Naive thymus-derived CD4-positive, alpha-beta T cell (primary cell): Measurements from ENCODE around the gene FMNL2. TPM values are rescaled to one million over a fixed set of nuclear protein-coding genes. Genes with fewer than 3 reads are reported as not detected.
"Not testable (repeated sequence)": the region's sequence is repeated elsewhere in the genome, so short reads cannot be mapped to it uniquely, and the experiment has no call there.

ENCODE experiments used
- ATAC-seq: fragments of 150-1000 bp; cut with Tn5 transposase; 2 replicates; pipeline ENCODE4 v1.10.0; 2021; ENCODE audit warnings: mild to moderate bottlenecking, moderate library complexity
- CTCF ChIA-PET: fragments of 350-600 bp; sonication (Branson Sonifier 250); formaldehyde crosslinking; loops from one replicate; lab custom pipeline; 2021; ENCODE audit warnings: antibody characterized with exemption; lab: Charles Lee
- POLR2A ChIA-PET: fragments of 350-600 bp; sonication (Branson Sonifier 250); formaldehyde crosslinking; loops from one replicate; lab custom pipeline; 2021; ENCODE audit warnings: antibody characterized with exemption, inconsistent platforms; lab: Charles Lee
- DNase-seq, 9 donors: peaks; one replicate each; pipeline versions ENCODE4 v3.0.0 to v3.0.0-alpha.2; 2020 to 2022; ENCODE audit warnings: mixed read lengths in 1 of 9
- H3K27ac ChIP-seq: one replicate; pipeline ENCODE4 v1.7.0; 2013; ENCODE audit warnings: mild to moderate bottlenecking, low read depth, low read length, moderate library complexity
- H3K27me3 ChIP-seq, 2 donors: one replicate each; pipeline ENCODE4 v1.7.0; 2013; ENCODE audit warnings: low read length in 2 of 2, mild to moderate bottlenecking in 2 of 2, moderate library complexity in 2 of 2; ENCODE audit not compliant: control insufficient read depth in 2 of 2, insufficient read depth in 2 of 2
- H3K36me3 ChIP-seq, 3 experiments: 1 replicate in 2 of 3; 2 replicates in 1 of 3; pipeline ENCODE4 v1.7.0; 2013; ENCODE audit warnings: low read length in 3 of 3, mild to moderate bottlenecking in 3 of 3, moderate library complexity in 1 of 3; ENCODE audit not compliant: insufficient read depth in 3 of 3, control insufficient read depth in 2 of 3
- H3K4me1 ChIP-seq, 2 donors: one replicate each; pipeline ENCODE4 v1.7.0; 2013; ENCODE audit warnings: low read length in 2 of 2, mild to moderate bottlenecking in 2 of 2, moderate library complexity in 1 of 2; ENCODE audit not compliant: control insufficient read depth in 2 of 2, insufficient read depth in 2 of 2
- H3K4me3 ChIP-seq: 2 replicates; pipeline ENCODE4 v1.7.0; 2013; ENCODE audit warnings: mild to moderate bottlenecking, low read length
- H3K9me3 ChIP-seq, 3 experiments: 1 replicate in 2 of 3; 2 replicates in 1 of 3; pipeline ENCODE4 v1.7.0; 2013; ENCODE audit warnings: low read length in 3 of 3; ENCODE audit not compliant: control insufficient read depth in 2 of 3
- H3K27ac Mint-ChIP-seq, 9 donors: one replicate each; pipeline ENCODE4 v1.8.0; 2020 to 2022; ENCODE audit warnings: mixed read lengths in 9 of 9, mild to moderate bottlenecking in 8 of 9, moderate library complexity in 5 of 9, inconsistent platforms in 2 of 9
- H3K27me3 Mint-ChIP-seq, 5 donors: one replicate each; pipeline ENCODE4 v1.8.0; 2021 to 2022; ENCODE audit warnings: mixed read lengths in 5 of 5, mild to moderate bottlenecking in 1 of 5
- H3K36me3 Mint-ChIP-seq, 5 donors: one replicate each; pipeline ENCODE4 v1.8.0; 2020 to 2022; ENCODE audit warnings: mixed read lengths in 5 of 5, mild to moderate bottlenecking in 3 of 5, inconsistent platforms in 1 of 5
- H3K4me1 Mint-ChIP-seq, 7 donors: one replicate each; pipeline ENCODE4 v1.8.0; 2020 to 2022; ENCODE audit warnings: mixed read lengths in 7 of 7, mild to moderate bottlenecking in 3 of 7, inconsistent platforms in 1 of 7
- H3K4me3 Mint-ChIP-seq, 10 donors: one replicate each; pipeline ENCODE4 v1.8.0; 2020 to 2022; ENCODE audit warnings: mild to moderate bottlenecking in 10 of 10, mixed read lengths in 10 of 10, moderate library complexity in 6 of 10, inconsistent platforms in 2 of 10
- H3K9me3 Mint-ChIP-seq, 11 donors: one replicate each; pipeline ENCODE4 v1.8.0; 2020 to 2022; ENCODE audit warnings: mixed read lengths in 11 of 11, mild to moderate bottlenecking in 4 of 11, inconsistent platforms in 1 of 11, moderate library complexity in 1 of 11
- intact Hi-C, 2 donors: fragments of 100-400 bp; cut with micrococcal nuclease; formaldehyde crosslinking; loops; one replicate each; pipeline ENCODE4 v1.15.1; 2023
- polyA plus RNA-seq, 2 donors: library from polyadenylated mRNA; unstranded; fragments of 300-500 nt; fragmentation: Illumina TruSeq; gene quantifications; one replicate each; pipeline ENCODE4 v1.2.3, GENCODE V29; 2021
- total RNA-seq, 6 experiments: library from RNA in 5 of 6; stranded (reverse) in 5 of 6; gene quantifications; 1 replicate in 5 of 6; 2 replicates in 1 of 6; pipeline ENCODE4 v1.2.3 and lab custom pipeline; 2021 to 2026

FMNL2 gene
- total and polyA plus RNA-seq, 7 experiments from 2014 or later: 0.16 to 2.7 (median 1.2) TPM

GRCh38 chr2:152470861-152471854 lies 136.2 kb downstream of the FMNL2 start:
- Mint-ChIP-seq H3K27me3 (peaks cover 0 to 11% (median 3%) of the 10 kb centered on the region in 5 donors), H3K27ac (no peak overlapping the region), H3K4me3 (no peak overlapping the region), H3K36me3 (no peaks in the 10 kb centered on the region), H3K4me1 (peaks cover 0 to 8% (median 6%) of the 10 kb centered on the region in 7 donors), H3K9me3 (no peaks in the 10 kb centered on the region)
- Histone ChIP-seq H3K36me3 (no peaks in the 10 kb centered on the region), H3K4me3 (no peak overlapping the region), H3K9me3 (no peaks in the 10 kb centered on the region), H3K27ac (no peak overlapping the region), H3K4me1 (no peaks in the 10 kb centered on the region), H3K27me3 (no peaks in the 10 kb centered on the region)
- ATAC-seq (no peak), DNase-seq (no peak)
- ChIA-PET POLR2A (no interaction called here), CTCF (no interaction called here)
- intact Hi-C loops: no loop called here

- intact Hi-C loops: no loop called here
- no peaks in the 10 kb centered on the region for H3K9me3 ChIP-seq
- CTCF ChIA-PET: no interaction called here
- no peaks in the 10 kb centered on the region for H3K27me3 ChIP-seq
- H3K4me3 Mint-ChIP-seq: no peak overlapping the region
- H3K36me3 ChIP-seq: no peaks in the 10 kb centered on the region
- peaks cover 0 to 8% (median 6%) of the 10 kb centered on the region in 7 donors for H3K4me1 Mint-ChIP-seq
- POLR2A ChIA-PET: no interaction called here
- no peak overlapping the region for H3K27ac ChIP-seq
- no peak overlapping the region for H3K27ac Mint-ChIP-seq
- H3K36me3 Mint-ChIP-seq: no peaks in the 10 kb centered on the region
- H3K4me3 ChIP-seq: no peak overlapping the region
- peaks cover 0 to 9% (median 5%) of the 10 kb centered on the region in 5 donors for H3K27me3 Mint-ChIP-seq
- no peak for ATAC-seq
- DNase-seq: no peak
- H3K9me3 Mint-ChIP-seq: no peaks in the 10 kb centered on the region
- H3K4me1 ChIP-seq: no peaks in the 10 kb centered on the region
Observed at GRCh38 chr2:152472481-152472887, 137.5 kb downstream of the FMNL2 start.

- H3K4me1 ChIP-seq: no peaks in the 10 kb centered on the region
- H3K27ac Mint-ChIP-seq: no peak overlapping the region
- peaks cover 0 to 8% (median 6%) of the 10 kb centered on the region in 7 donors for H3K4me1 Mint-ChIP-seq
- ChIA-PET POLR2A (no interaction called here), CTCF (no interaction called here)
- H3K27me3 Mint-ChIP-seq: peaks cover 0 to 9% (median 6%) of the 10 kb centered on the region in 5 donors
- DNase-seq (no peak), ATAC-seq (no peak)
- no peaks in the 10 kb centered on the region for H3K27me3 ChIP-seq
- H3K36me3 ChIP-seq: no peaks in the 10 kb centered on the region
- no peak overlapping the region for H3K4me3 ChIP-seq
- H3K36me3 Mint-ChIP-seq: no peaks in the 10 kb centered on the region
- no peak overlapping the region for H3K27ac ChIP-seq
- H3K9me3 Mint-ChIP-seq: no peaks in the 10 kb centered on the region
- H3K9me3 ChIP-seq: no peaks in the 10 kb centered on the region
- intact Hi-C loops: no loop called here
- no peak overlapping the region for H3K4me3 Mint-ChIP-seq
Observed at GRCh38 chr2:152473151-152473857, 138.3 kb downstream of the FMNL2 start.

- H3K36me3 Mint-ChIP-seq, H3K4me1 ChIP-seq, H3K9me3 ChIP-seq, H3K27ac Mint-ChIP-seq, H3K9me3 Mint-ChIP-seq, H3K4me1 Mint-ChIP-seq, intact Hi-C loops, H3K27me3 ChIP-seq, H3K27ac ChIP-seq, POLR2A ChIA-PET, DNase-seq, H3K27me3 Mint-ChIP-seq, H3K36me3 ChIP-seq, ATAC-seq, H3K4me3 ChIP-seq, H3K4me3 Mint-ChIP-seq: not testable (repeated sequence)
- CTCF ChIA-PET: interaction anchor here (0.6 kb wide), 1 partner anchor 287 kb away, joined by 3 read pairs; no protein-coding TSS in a partner anchor
Observed at GRCh38 chr2:152474523-152474922, 139.5 kb downstream of the FMNL2 start.

GRCh38 chr2:152475982-152476381 lies 141.0 kb downstream of the FMNL2 start:
- H3K4me3 Mint-ChIP-seq: no peak overlapping the region
- H3K27me3 ChIP-seq: no peaks in the 10 kb centered on the region
- H3K36me3 ChIP-seq: no peaks in the 10 kb centered on the region
- no peak for ATAC-seq
- H3K9me3 Mint-ChIP-seq: no peaks in the 10 kb centered on the region
- ChIA-PET POLR2A (no interaction called here), CTCF (no interaction called here)
- H3K36me3 Mint-ChIP-seq: no peaks in the 10 kb centered on the region
- intact Hi-C loops: no loop called here
- H3K27ac Mint-ChIP-seq: no peak overlapping the region
- H3K4me3 ChIP-seq: no peak overlapping the region
- H3K4me1 Mint-ChIP-seq: no peaks in the 10 kb centered on the region
- DNase-seq: no peak
- H3K9me3 ChIP-seq: no peaks in the 10 kb centered on the region
- H3K4me1 ChIP-seq: no peaks in the 10 kb centered on the region
- H3K27ac ChIP-seq: no peak overlapping the region
- peaks cover 0 to 9% (median 6%) of the 10 kb centered on the region in 5 donors for H3K27me3 Mint-ChIP-seq

- ATAC-seq: no peak
Observed at GRCh38 chr2:152477347-152478092, 142.5 kb downstream of the FMNL2 start.

More at GRCh38 chr2:152477347-152478092, 142.5 kb downstream of the FMNL2 start:
- no peaks in the 10 kb centered on the region for H3K4me1 Mint-ChIP-seq
- Histone ChIP-seq H3K4me1 (no peaks in the 10 kb centered on the region), H3K9me3 (no peaks in the 10 kb centered on the region), H3K27me3 (no peaks in the 10 kb centered on the region), H3K4me3 (no peak overlapping the region), H3K27ac (no peak overlapping the region), H3K36me3 (no peaks in the 10 kb centered on the region)
- no peak overlapping the region for H3K27ac Mint-ChIP-seq
- ChIA-PET POLR2A (no interaction called here), CTCF (interaction anchor here (0.8 kb wide), 1 partner anchor 374 kb away, joined by 3 read pairs; no protein-coding TSS in a partner anchor)
- no peak for DNase-seq
- no peaks in the 10 kb centered on the region for H3K36me3 Mint-ChIP-seq
- intact Hi-C loops: no loop called here
- H3K27me3 Mint-ChIP-seq: peaks cover 0 to 9% (median 6%) of the 10 kb centered on the region in 5 donors
- H3K9me3 Mint-ChIP-seq: no peaks in the 10 kb centered on the region
- no peak overlapping the region for H3K4me3 Mint-ChIP-seq
